Mucosa of descending colon (tissue), 3 donors: Measurements from ENCODE around the gene PDE3B. TPM values are rescaled to one million over a fixed set of nuclear protein-coding genes. Genes with fewer than 3 reads are reported as not detected.
"Not testable (repeated sequence)": the region's sequence is repeated elsewhere in the genome, so short reads cannot be mapped to it uniquely, and the experiment has no call there.

Source experiments
- ATAC-seq: fragments of 200-7000 bp; cut with Tn5 transposase; one replicate; pipeline ENCODE4 v1.9.1; 2020; ENCODE audit warnings: mild to moderate bottlenecking, moderate library complexity
- DNase-seq, 3 donors: peaks; one replicate each; pipeline ENCODE4 v3.0.0-alpha.2; 2020
- H3K36me3 ChIP-seq: fragments of 200-600 bp; one replicate; pipeline ENCODE4 v1.8.0; 2021; ENCODE audit warnings: low read depth, mild to moderate bottlenecking
- H3K4me1 ChIP-seq: fragments of 200-600 bp; one replicate; pipeline ENCODE4 v1.8.0; 2021; ENCODE audit warnings: low read depth, mild to moderate bottlenecking
- H3K4me3 ChIP-seq: fragments of 200-600 bp; one replicate; pipeline ENCODE4 v1.8.0; 2021; ENCODE audit warnings: mild to moderate bottlenecking
- H3K9me3 ChIP-seq: fragments of 200-600 bp; one replicate; pipeline ENCODE4 v1.8.0; 2021; ENCODE audit warnings: mild to moderate bottlenecking
- intact Hi-C, 2 donors: fragments of 100-400 bp; cut with DNase I in 1 of 2; cut with micrococcal nuclease in 1 of 2; formaldehyde crosslinking; loops; one replicate each; pipeline versions ENCODE4 v1.11.0 to v1.11.1; 2022; cut with DNase I, micrococcal nuclease
- total RNA-seq, 3 donors: library from RNA; stranded (reverse); fragmentation: NEBNext Ultra II Directional in 2 of 3; extraction: Animal tissue kit (Norgen Biotek cat#: 25700) in 2 of 3; gene quantifications; one replicate each; pipeline versions ENCODE4 v1.2.1 to v1.2.4, GENCODE V29; 2021 to 2023
- TF ChIP-seq, protein P1 (sequence below): fragments of 200-600 bp; IDR thresholded peaks from one replicate; pipeline ENCODE4 v1.8.0; 2022; ENCODE audit warnings: antibody characterized with exemption, mild to moderate bottlenecking
- donor health status: DM: no; HTN: no; CAD: no; lungs with moderate emphysema.
- donor health status: DM: no; HTN: no; CAD: no.
- donor health status: DM: no; HTN: yes; CAD: no.

PDE3B gene
- total RNA-seq, 3 donors from 2014 or later = 22.4 to 47.0 (median 25.9) TPM

- TF ChIP-seq, protein P1, sequence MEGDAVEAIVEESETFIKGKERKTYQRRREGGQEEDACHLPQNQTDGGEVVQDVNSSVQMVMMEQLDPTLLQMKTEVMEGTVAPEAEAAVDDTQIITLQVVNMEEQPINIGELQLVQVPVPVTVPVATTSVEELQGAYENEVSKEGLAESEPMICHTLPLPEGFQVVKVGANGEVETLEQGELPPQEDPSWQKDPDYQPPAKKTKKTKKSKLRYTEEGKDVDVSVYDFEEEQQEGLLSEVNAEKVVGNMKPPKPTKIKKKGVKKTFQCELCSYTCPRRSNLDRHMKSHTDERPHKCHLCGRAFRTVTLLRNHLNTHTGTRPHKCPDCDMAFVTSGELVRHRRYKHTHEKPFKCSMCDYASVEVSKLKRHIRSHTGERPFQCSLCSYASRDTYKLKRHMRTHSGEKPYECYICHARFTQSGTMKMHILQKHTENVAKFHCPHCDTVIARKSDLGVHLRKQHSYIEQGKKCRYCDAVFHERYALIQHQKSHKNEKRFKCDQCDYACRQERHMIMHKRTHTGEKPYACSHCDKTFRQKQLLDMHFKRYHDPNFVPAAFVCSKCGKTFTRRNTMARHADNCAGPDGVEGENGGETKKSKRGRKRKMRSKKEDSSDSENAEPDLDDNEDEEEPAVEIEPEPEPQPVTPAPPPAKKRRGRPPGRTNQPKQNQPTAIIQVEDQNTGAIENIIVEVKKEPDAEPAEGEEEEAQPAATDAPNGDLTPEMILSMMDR = no peak
- ATAC-seq = no peak
- DNase-seq = no peak
- peaks cover 2% of the 10 kb centered on the region for H3K9me3 ChIP-seq
- intact Hi-C loops = no loop called here
- H3K4me3 ChIP-seq = no peak overlapping the region
- H3K4me1 ChIP-seq = no peaks in the 10 kb centered on the region
- H3K36me3 ChIP-seq = no peaks in the 10 kb centered on the region
Observed at GRCh38 chr11:14793546-14793945, 149.9 kb downstream of the PDE3B start.

DNA sequence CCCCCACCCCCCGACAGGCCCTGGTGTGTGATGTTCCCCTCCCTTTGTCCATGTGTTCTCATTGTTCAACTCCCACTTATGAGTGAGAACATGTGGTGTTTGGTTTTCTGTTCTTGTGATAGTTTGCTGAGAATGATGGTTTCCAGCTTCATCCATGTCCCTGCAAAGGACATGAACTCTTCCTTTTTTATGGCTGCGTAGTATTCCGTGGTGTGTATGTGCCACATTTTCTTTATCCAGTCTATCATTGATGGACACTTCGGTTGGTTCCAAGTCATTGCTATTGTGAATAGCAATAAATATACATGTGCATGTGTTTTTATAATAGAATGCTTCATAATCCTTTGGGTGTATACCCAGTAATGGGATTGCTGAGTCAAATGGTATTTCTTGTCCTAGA lies 152.4 kb downstream of the PDE3B start:
- H3K4me1 ChIP-seq, H3K36me3 ChIP-seq, H3K9me3 ChIP-seq, H3K4me3 ChIP-seq, ATAC-seq, intact Hi-C loops, DNase-seq: not testable (repeated sequence)

DNA sequence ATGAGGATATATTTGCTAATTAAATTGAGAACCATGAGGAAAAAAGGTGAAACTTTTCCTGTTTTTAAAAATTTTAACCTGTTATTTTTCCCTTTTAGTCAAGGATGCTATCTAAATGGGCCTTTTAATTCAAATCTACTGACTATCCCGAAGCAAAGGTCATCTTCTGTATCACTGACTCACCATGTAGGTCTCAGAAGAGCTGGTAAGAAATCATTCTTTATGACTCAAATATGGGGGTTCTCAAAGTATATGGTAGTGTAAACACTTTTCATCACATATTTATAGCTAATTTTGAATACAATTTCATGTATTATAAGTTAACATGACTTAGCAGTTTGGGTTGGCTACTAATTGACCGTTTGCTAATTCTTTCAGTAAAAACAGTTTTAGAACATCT lies 160.2 kb downstream of the PDE3B start:
- Histone ChIP-seq H3K36me3 (no peaks in the 10 kb centered on the region), H3K4me1 (no peaks in the 10 kb centered on the region), H3K4me3 (no peak overlapping the region), H3K9me3 (no peaks in the 10 kb centered on the region)
- ATAC-seq = no peak
- TF ChIP-seq, protein P1 = no peak
- intact Hi-C loops = no loop called here
- no peak for DNase-seq

GRCh38 chr11:14809466-14809865 lies 165.9 kb downstream of the PDE3B start:
- Histone ChIP-seq H3K9me3 (no peaks in the 10 kb centered on the region), H3K4me3 (no peak overlapping the region), H3K36me3 (no peaks in the 10 kb centered on the region), H3K4me1 (no peaks in the 10 kb centered on the region)
- TF ChIP-seq, protein P1 = no peak
- intact Hi-C loops = no loop called here
- ATAC-seq (no peak), DNase-seq (no peak)

- TF ChIP-seq, protein P1 = no peak
- Histone ChIP-seq H3K4me1 (no peaks in the 10 kb centered on the region), H3K4me3 (no peak overlapping the region), H3K9me3 (no peaks in the 10 kb centered on the region), H3K36me3 (no peaks in the 10 kb centered on the region)
- DNase-seq = no peak
- intact Hi-C loops = no loop called here
- no peak for ATAC-seq
Observed at GRCh38 chr11:14812757-14813156, 169.2 kb downstream of the PDE3B start.

DNA sequence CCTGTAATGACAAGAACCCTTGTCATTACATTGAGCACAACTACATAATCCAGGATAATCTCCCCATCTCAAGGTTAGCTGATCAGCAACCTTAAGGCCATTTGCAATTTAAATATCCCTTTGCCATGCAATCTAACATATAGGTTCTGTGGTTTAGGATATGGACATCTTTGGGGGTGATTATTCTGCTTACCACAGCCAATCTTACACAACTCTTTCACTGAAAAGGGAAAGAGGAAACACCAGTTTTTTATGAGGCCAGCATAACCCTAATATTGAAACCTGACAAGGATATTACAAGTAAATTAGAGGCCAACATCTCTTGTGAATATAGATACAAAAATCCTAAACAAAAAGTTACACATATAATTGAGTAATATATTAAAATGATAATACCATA lies 169.9 kb downstream of the PDE3B start:
- no peak overlapping the region for H3K4me3 ChIP-seq
- DNase-seq (no peak), ATAC-seq (no peak)
- TF ChIP-seq, protein P1 = no peak
- intact Hi-C loops = no loop called here
- no peaks in the 10 kb centered on the region for H3K36me3 ChIP-seq
- H3K4me1 ChIP-seq = no peaks in the 10 kb centered on the region
- H3K9me3 ChIP-seq = no peaks in the 10 kb centered on the region
